Activated CD8-positive, alpha-beta memory T cell treated with anti-CD3 and anti-CD28 coated beads, Interleukin-2, amount 50 U/mL, for 24 hours (primary cell): ENCODE data around the gene SLC6A15.

ENCODE experiments used
- DNase-seq: peaks from one replicate; pipeline ENCODE4 v3.0.0-alpha.2; 2020; ENCODE audit errors: extremely low read depth

SLC6A15 gene

GRCh38 chr12:84912198-84913128, at the start of gene SLC6A15:
Gene SLC6A15 (minus strand): TSS chr12:84912799. CDS start chr12:84892120, 20,679 bp downstream.
- DNase-seq: no peak

DNA sequence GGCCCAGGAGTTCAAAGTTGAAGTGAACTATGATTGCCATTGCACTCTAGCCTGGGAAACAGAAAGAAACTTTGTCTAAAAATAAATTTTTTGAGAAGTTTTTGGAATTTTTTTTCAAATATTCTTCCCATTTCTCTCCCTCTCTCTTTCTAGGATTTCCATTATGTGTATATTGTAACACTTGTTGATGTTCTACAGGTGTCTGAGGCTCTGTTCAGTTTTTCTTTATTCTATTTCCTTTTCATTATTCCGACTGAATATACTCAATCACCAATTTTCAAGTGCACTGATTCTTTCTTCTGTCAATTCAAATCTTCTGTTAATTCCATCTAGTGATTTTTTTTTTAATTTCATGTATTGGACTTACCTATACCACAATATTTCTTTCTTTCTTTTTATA, 48.3 kb upstream of the SLC6A15 start:
- DNase-seq: no peak

DNA sequence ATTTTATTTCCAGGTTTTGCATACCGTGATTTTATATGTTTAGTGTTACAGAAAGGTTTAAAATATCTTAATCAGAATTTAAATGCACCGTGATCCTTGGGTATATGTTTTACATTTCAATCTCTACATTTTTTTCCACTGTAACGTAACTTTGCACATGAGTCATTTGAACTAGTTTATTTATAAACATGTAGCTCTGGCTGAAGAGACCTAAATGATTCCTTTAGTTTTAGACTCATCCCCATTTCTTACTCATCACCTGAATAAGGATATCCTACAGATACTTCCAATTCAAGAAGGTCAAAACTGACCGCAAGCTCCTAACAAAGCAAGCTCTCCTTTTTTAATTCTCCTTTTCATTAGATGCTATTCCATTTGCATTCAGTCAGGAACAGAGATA, 42.7 kb upstream of the SLC6A15 start:
- no peak for DNase-seq

DNA sequence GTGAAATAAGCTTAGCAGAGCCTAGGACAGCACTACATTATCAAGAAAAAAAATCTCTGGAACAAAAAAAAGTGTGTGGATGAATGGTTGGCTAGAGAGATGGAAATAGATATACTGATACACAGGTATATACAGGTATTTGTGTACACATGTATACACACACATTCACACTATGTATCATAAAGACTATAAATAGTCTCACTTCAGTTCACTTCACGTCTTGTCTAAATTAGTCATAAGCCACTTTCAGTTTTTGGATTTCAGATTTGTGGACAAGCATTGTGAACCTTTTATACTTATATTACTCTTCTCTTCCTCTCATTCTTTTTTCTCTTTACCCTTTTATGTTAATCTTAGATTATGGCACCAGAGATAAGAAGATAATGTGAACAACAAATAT, 41.8 kb upstream of the SLC6A15 start:
- DNase-seq: no peak

DNA sequence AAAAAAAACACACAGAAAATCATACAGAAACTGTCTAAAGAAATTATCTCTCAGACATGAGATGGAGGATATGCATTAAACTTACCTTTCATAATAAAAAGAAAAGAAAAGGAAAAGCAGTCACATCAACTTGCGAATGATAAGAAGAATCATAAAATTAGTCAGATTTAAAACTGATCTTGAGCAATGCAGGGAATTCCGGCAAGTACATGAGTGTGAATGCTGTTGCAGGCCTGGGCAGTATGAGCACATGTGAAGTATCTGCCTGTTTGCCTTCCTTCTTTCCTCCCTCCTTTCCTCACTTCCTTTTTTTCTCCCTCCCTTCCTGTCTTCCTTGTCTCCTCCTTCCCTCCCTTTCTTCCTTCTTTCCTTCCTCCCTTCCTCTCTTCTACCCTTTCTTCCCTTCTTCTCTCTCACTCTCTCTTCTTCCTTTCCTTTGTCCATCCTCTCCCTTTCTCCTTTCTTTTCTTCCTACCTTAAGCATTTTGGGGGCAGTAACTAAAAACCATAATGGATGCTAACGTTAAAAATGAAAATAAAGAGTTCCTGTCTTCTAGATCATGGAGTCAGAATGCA, 38.5 kb upstream of the SLC6A15 start:
- DNase-seq: no peak

DNA sequence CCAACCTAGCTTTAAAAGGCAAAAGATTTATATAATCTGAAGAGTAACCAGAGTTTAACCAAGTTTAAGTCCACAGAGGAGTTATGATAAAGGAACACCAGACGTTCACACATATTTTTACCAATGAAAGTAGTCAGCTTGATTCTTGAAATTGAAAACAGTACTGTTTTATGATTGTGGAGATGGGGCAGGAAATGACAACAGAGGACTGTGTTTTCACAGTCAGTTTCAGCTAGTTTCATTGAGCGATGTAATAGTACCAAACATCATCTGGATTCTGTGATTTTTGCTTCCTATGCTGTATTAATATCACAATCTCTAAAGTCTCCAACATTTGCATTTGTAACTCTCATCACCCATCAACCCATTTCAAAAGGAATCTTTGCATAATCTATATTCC, 34.2 kb upstream of the SLC6A15 start:
- DNase-seq: no peak

DNA sequence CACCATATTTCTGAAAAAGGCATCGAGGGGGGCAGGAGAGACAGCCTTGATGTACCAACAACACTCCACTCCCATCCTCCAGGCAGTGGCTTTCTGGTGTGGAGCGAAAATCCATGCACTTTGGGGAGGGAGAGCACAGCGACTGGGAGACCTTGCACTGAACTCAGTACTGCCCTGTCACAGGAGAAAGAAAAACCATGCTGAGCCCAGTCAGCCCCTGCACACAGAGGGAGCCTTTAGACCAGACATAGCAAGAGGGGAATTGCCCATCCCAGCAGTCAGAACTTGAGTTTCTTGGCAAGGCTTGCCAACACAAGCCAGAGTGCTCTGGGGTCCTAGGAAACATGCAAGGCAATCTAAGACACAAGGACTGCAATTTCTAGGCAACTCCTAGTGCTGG, 24.8 kb upstream of the SLC6A15 start:
- DNase-seq: no peak

GRCh38 chr12:84929501-84929900, 16.9 kb upstream of the SLC6A15 start:
- DNase-seq: no peak

GRCh38 chr12:84924981-84925380, 12.4 kb upstream of the SLC6A15 start:
- DNase-seq: no peak

DNA sequence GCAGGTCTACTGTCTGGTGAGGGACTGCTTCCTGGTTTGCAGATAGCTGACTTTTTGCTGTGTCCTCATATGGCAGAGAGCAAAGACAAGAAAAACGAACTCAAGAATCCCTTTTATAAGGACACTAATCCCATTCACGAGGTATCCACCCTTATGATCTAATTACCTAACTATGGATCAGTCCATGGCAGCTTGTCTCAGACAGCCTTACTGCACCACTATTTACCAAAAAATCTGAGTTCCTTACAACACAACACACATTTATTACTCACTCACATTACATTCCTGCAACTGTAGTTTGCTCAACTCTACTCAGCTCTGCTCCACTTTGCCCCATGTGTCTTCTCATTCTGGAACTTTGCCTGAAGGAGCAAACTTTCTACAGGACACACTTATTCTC, 10.1 kb upstream of the SLC6A15 start:
- no peak for DNase-seq

DNA sequence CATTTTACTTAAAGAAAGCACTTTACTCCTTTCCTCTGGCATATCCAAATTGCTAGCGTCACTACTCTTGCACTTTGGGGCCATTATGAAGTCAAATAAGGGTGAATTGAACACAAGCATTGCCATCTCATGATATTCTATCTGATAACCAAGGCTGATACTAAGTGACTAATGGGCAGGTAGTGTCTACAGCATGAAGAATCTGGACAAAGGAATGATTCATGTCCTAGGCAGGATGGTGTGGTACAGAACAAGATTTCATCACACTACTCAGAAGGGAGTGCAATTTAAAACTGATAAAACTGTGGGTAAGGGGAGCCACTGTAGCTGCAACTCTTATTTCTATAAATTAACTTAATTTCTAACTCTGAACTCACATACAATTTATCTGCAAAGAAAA, 7.7 kb upstream of the SLC6A15 start:
- DNase-seq: no peak

DNA sequence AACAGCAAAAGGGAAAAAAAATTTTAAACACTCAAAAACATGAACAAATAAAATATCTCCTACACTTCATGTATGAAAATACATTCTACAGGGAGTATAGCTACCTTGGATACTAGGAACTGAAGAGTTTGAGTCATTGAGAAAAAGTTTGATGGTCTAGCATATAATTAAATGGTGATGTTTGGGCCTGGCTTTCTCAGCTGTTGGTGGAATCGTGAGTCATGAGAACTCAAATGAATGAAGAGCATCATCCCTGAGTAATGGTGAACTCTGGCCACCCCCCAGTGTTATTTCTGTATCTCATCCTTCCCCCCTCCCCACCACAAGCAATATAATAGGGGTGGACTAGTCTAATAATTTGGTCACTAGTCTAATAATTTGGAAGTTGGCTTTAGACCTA, 6.7 kb upstream of the SLC6A15 start:
- no peak for DNase-seq

GRCh38 chr12:84913129-84913515, 523 bp upstream of the SLC6A15 start:
- DNase-seq: no peak

- no peak for DNase-seq
Measured at GRCh38 chr12:84911271-84912197, 1.1 kb downstream of the SLC6A15 start.

- no peak for DNase-seq
Measured at GRCh38 chr12:84910549-84911241, 1.9 kb downstream of the SLC6A15 start.

- no peak for DNase-seq
Measured at GRCh38 chr12:84904051-84904450, 8.5 kb downstream of the SLC6A15 start.

- no peak for DNase-seq
Measured at GRCh38 chr12:84891106-84891838, 21.3 kb downstream of the SLC6A15 start.

DNA sequence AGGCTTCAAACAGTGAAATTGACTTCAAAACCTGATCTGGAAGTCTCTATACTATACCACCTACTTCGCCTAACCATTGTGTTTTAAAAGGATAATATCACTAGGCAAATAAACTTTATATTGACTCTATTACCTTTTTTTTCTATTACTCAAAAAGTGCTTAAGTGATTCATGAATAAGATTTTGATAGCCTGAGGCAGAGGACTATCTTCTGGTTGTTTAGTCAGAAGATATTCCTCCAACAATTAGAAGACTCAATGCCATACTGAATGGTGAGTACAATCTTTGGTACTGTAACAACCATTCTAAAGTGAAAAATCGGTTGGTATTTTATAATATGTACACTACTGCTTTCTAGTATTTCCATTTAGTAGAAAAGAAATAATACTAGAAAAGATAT, 22.8 kb downstream of the SLC6A15 start:
- no peak for DNase-seq

DNA sequence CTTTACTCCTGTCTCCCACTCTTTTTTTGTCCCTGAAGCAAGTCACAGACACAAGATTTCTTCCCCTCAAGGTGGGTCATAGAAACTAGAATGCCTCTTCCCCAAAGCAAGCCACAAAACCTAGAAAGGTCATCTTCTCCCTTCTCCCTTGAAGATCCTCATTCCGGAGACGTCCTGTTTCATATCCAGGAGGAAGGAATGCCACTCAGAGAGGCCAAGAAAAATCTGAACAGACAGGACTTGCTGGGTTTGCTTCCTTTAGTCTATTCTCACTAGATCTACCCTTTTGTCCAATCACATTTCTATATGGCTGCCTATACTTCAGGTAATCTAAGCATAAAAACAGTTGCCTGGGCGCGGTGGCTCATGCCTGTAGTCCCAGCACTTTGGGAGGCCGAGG, 23.7 kb downstream of the SLC6A15 start:
- no peak for DNase-seq

DNA sequence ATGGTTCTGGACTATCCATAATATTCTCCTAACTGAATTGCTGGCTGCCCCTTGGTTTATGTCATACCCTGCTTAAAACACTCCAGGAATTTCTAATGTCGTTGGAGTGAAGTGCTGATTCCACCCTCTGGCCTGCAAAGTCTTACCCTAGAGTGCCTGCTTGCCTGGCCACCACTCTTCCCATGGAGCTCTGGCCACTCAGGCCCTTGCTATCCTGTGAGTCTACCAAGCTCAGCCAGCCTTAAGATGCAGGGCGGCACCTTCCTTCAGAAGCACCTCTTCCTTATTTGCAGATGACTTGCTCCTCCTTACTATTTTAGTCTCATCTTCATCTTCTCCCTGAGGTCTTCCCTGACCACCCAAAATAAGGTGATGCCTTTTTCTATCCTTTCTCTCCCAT, 35.3 kb downstream of the SLC6A15 start:
- DNase-seq: no peak

DNA sequence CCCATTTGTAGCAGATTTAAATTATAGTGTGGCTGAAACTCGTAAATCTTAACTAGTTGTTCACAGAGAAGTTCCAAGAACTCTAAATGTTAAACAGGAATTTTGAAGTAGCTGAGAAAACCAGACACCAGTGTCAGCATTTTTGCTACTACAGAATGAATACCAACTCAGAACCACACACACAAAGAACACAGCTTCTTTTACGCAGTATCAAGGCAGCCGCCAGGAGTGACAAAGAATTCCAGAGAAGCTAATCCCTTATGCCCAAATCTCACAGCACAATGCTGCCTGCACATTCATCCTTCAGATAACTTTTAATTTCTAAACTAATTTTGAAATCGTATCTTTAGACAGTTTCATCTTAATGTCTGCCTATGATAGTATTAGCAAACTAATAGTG, 37.4 kb downstream of the SLC6A15 start:
- no peak for DNase-seq
